Astrocyte (in vitro differentiated cells and primary cell): Measurements from ENCODE around the gene SYNC. TPM values are rescaled to one million over a fixed set of nuclear protein-coding genes. Genes with fewer than 3 reads are reported as not detected.

Experiments used
- DNase-seq: peaks from one replicate; pipeline ENCODE4 v3.0.0-alpha.2; 2010; ENCODE audit warnings: low read depth
- FAIRE-seq: peaks from 2 replicates; lab custom pipeline; 2011; peaks lifted over from hg19 to GRCh38; lab: Jason Lieb, UNC
- H2AFZ ChIP-seq: 2 replicates; pipeline ENCODE4 v1.6.0; 2012; ENCODE audit warnings: low read depth, low read length, inconsistent platforms
- H3K27ac ChIP-seq: 2 replicates; pipeline ENCODE4 v1.5.1; 2011; ENCODE audit warnings: low read depth, low read length, inconsistent platforms
- H3K27me3 ChIP-seq: 2 replicates; pipeline ENCODE4 v1.6.0; 2011; ENCODE audit warnings: low read length, inconsistent platforms; ENCODE audit not compliant: insufficient read depth
- H3K36me3 ChIP-seq: 2 replicates; pipeline ENCODE4 v1.5.1; 2011; ENCODE audit warnings: low read length, inconsistent platforms; ENCODE audit not compliant: insufficient read depth
- H3K4me1 ChIP-seq: 2 replicates; pipeline ENCODE4 v1.5.1; 2011; ENCODE audit warnings: low read length, inconsistent platforms; ENCODE audit not compliant: insufficient read depth
- H3K4me2 ChIP-seq: 2 replicates; pipeline ENCODE4 v1.6.0; 2012; ENCODE audit warnings: low read length, inconsistent platforms
- H3K4me3 ChIP-seq: 2 replicates; pipeline ENCODE4 v1.5.1; 2011; ENCODE audit warnings: low read depth, mild to moderate bottlenecking, low read length, inconsistent platforms; ENCODE audit not compliant: insufficient read depth
- H3K79me2 ChIP-seq: 2 replicates; pipeline ENCODE4 v1.6.0; 2012; ENCODE audit warnings: mild to moderate bottlenecking, low read length, inconsistent platforms; ENCODE audit not compliant: insufficient read depth
- H3K9ac ChIP-seq: 2 replicates; pipeline ENCODE4 v1.6.0; 2012; ENCODE audit warnings: mild to moderate bottlenecking, low read length, inconsistent platforms
- H3K9me3 ChIP-seq: 2 replicates; pipeline ENCODE4 v1.5.1; 2012; ENCODE audit warnings: low read depth, mild to moderate bottlenecking, low read length, inconsistent platforms; ENCODE audit not compliant: insufficient read depth
- H4K20me1 ChIP-seq: 2 replicates; pipeline ENCODE4 v1.6.0; 2012; ENCODE audit warnings: low read length, inconsistent platforms; ENCODE audit not compliant: insufficient read depth
- H3K27ac Mint-ChIP-seq: one replicate; pipeline ENCODE4 v1.8.0; 2021; ENCODE audit warnings: mild to moderate bottlenecking, mixed read lengths; ENCODE audit not compliant: unreplicated experiment
- H3K27me3 Mint-ChIP-seq: one replicate; pipeline ENCODE4 v1.8.0; 2021; ENCODE audit warnings: low read depth, mixed read lengths; ENCODE audit not compliant: unreplicated experiment
- H3K36me3 Mint-ChIP-seq: one replicate; pipeline ENCODE4 v1.8.0; 2021; ENCODE audit warnings: low read depth, mixed read lengths; ENCODE audit not compliant: unreplicated experiment
- H3K4me1 Mint-ChIP-seq: one replicate; pipeline ENCODE4 v1.8.0; 2021; ENCODE audit warnings: low read depth, mixed read lengths; ENCODE audit not compliant: unreplicated experiment
- H3K4me3 Mint-ChIP-seq: one replicate; pipeline ENCODE4 v1.8.0; 2021; ENCODE audit warnings: mild to moderate bottlenecking, moderate library complexity, mixed read lengths; ENCODE audit not compliant: unreplicated experiment
- H3K9me3 Mint-ChIP-seq: one replicate; pipeline ENCODE4 v1.8.0; 2021; ENCODE audit warnings: mild to moderate bottlenecking, mixed read lengths; ENCODE audit not compliant: unreplicated experiment
- CTCF ChIP-seq: IDR thresholded peaks from 2 replicates; pipeline ENCODE4 v1.5.1; 2011; ENCODE audit warnings: low read depth, mild to moderate bottlenecking, inconsistent platforms, low read length, moderate library complexity; ENCODE audit not compliant: insufficient read depth
- EZH2 ChIP-seq: IDR thresholded peaks from 2 replicates; pipeline ENCODE4 v1.6.1; 2012; ENCODE audit warnings: mild to moderate bottlenecking, low read length, inconsistent platforms; ENCODE audit not compliant: insufficient read depth
- total RNA-seq: library from RNA; stranded (reverse); gene quantifications from 2 replicates; pipeline ENCODE4 v1.2.1, GENCODE V29; 2021

Gene SYNC
- total RNA-seq, 1 donor from 2014 or later: 20.6 TPM

- H2AFZ ChIP-seq: peak overlapping the region; percentile 28
- Mint-ChIP-seq H3K4me1 (peaks cover 22% of the 10 kb centered on the region), H3K36me3 (no peaks in the 10 kb centered on the region)
Observed at GRCh38 chr1:32725615-32725982, 23.0 kb upstream of the SYNC start.

GRCh38 chr1:32724678-32725614, 22.4 kb upstream of the SYNC start:
- H3K9me3 Mint-ChIP-seq: no peaks in the 10 kb centered on the region
- Histone ChIP-seq H3K4me2 (peak overlapping the region; percentile 43), H4K20me1 (no peaks in the 10 kb centered on the region), H3K9me3 (no peaks in the 10 kb centered on the region), H3K27ac (peak overlapping the region; percentile 41), H3K36me3 (no peaks in the 10 kb centered on the region), H3K27me3 (no peaks in the 10 kb centered on the region), H2AFZ (peak overlapping the region; percentile 28), H3K79me2 (no peaks in the 10 kb centered on the region), H3K4me1 (peaks cover 19% of the 10 kb centered on the region), H3K9ac (no peak overlapping the region), H3K4me3 (no peak overlapping the region)
- DNase-seq: peak; percentile 92
- peak; percentile 94 for FAIRE-seq
- H3K4me1 Mint-ChIP-seq: peaks cover 18% of the 10 kb centered on the region
- TF ChIP-seq CTCF: no peak
- TF ChIP-seq EZH2: no peak
- H3K36me3 Mint-ChIP-seq: no peaks in the 10 kb centered on the region
- peak overlapping the region; percentile 77 for H3K4me3 Mint-ChIP-seq
- peak overlapping the region; percentile 95 for H3K27ac Mint-ChIP-seq
- no peaks in the 10 kb centered on the region for H3K27me3 Mint-ChIP-seq

More at GRCh38 chr1:32725615-32725982, 23.0 kb upstream of the SYNC start:
- H3K4me2 ChIP-seq: peak overlapping the region; percentile 43
- no peaks in the 10 kb centered on the region for H3K79me2 ChIP-seq
- no peaks in the 10 kb centered on the region for H3K36me3 ChIP-seq
- no peak overlapping the region for H3K4me3 ChIP-seq
- FAIRE-seq: no peak
- H3K27ac ChIP-seq: peak overlapping the region; percentile 41
- Mint-ChIP-seq H3K9me3 (no peaks in the 10 kb centered on the region), H3K27ac (peak overlapping the region; percentile 95), H3K4me3 (peak overlapping the region; percentile 77), H3K27me3 (no peaks in the 10 kb centered on the region)
- no peaks in the 10 kb centered on the region for H4K20me1 ChIP-seq
- DNase-seq: no peak
- no peak for TF ChIP-seq EZH2
- peaks cover 24% of the 10 kb centered on the region for H3K4me1 ChIP-seq
- H3K9me3 ChIP-seq: no peaks in the 10 kb centered on the region
- no peaks in the 10 kb centered on the region for H3K27me3 ChIP-seq
- no peak overlapping the region for H3K9ac ChIP-seq

- Mint-ChIP-seq H3K4me1 (peaks cover 15% of the 10 kb centered on the region), H3K36me3 (no peaks in the 10 kb centered on the region), H3K27ac (no peak overlapping the region), H3K4me3 (no peak overlapping the region), H3K27me3 (no peaks in the 10 kb centered on the region), H3K9me3 (no peaks in the 10 kb centered on the region)
- Histone ChIP-seq H3K4me3 (no peak overlapping the region), H3K79me2 (no peaks in the 10 kb centered on the region), H3K27ac (no peak overlapping the region), H3K36me3 (no peaks in the 10 kb centered on the region), H2AFZ (no peak overlapping the region), H3K9ac (no peak overlapping the region), H3K4me1 (peaks cover 6% of the 10 kb centered on the region), H3K4me2 (no peak overlapping the region), H3K9me3 (no peaks in the 10 kb centered on the region), H4K20me1 (no peaks in the 10 kb centered on the region), H3K27me3 (no peaks in the 10 kb centered on the region)
- DNase-seq: no peak
- TF ChIP-seq EZH2: no peak
- TF ChIP-seq CTCF: no peak
- FAIRE-seq: no peak
Observed at GRCh38 chr1:32719681-32720275, 17.2 kb upstream of the SYNC start.
